Left ventricle myocardium inferior (tissue), 1 donor: ENCODE measurements around the gene CRACR2A. TPM values are rescaled to one million over a fixed set of nuclear protein-coding genes. Genes with fewer than 3 reads are reported as not detected.

Experiments
- DNase-seq: peaks from one replicate; pipeline ENCODE4 v3.0.0-alpha.2; 2020
- H3K27ac ChIP-seq: fragments of 200-600 bp; replicated peaks from 2 replicates; pipeline ENCODE4 v1.8.0; 2021
- H3K27me3 ChIP-seq: fragments of 200-600 bp; 2 replicates; pipeline ENCODE4 v1.8.0; 2021; ENCODE audit warnings: low read depth
- H3K36me3 ChIP-seq: fragments of 200-600 bp; 2 replicates; pipeline ENCODE4 v1.8.0; 2021
- H3K4me1 ChIP-seq: fragments of 200-600 bp; 2 replicates; pipeline ENCODE4 v1.8.0; 2021
- H3K4me3 ChIP-seq: fragments of 200-600 bp; 2 replicates; pipeline ENCODE4 v1.8.0; 2021; ENCODE audit warnings: mild to moderate bottlenecking, moderate library complexity
- H3K9me3 ChIP-seq: fragments of 200-600 bp; replicated peaks from 2 replicates; pipeline ENCODE4 v1.8.0; 2021
- CTCF ChIP-seq: fragments of 200-600 bp; IDR thresholded peaks from 2 replicates; pipeline ENCODE4 v1.8.0; 2021; ENCODE audit warnings: antibody characterized with exemption, mild to moderate bottlenecking, borderline replicate concordance
- intact Hi-C: fragments of 100-400 bp; cut with micrococcal nuclease; formaldehyde crosslinking; loops from one replicate; pipeline ENCODE4 v1.11.0; 2022
- total RNA-seq: library from RNA; stranded (reverse); fragmentation: NEBNext Ultra II Directional; extraction: Animal tissue kit (Norgen Biotek cat#: 25700); gene quantifications from one replicate; pipeline ENCODE4 v1.2.1, GENCODE V29; 2021
- donor health status: DM: no; HTN: yes; CAD: no; lungs with severe emphysema.

Gene CRACR2A
- total RNA-seq, 1 donor from 2014 or later, result 7.6 TPM

- Histone ChIP-seq H3K36me3 (no peaks in the 10 kb centered on the region), H3K27me3 (no peaks in the 10 kb centered on the region), H3K27ac (no peak overlapping the region), H3K4me3 (no peak overlapping the region), H3K9me3 (no peaks in the 10 kb centered on the region), H3K4me1 (peaks cover 10% of the 10 kb centered on the region)
- intact Hi-C loops, result no loop called here
- TF ChIP-seq CTCF, result peak; percentile 21
- no peak for DNase-seq
Observed at GRCh38 chr12:3644104-3644503, 108.8 kb downstream of the CRACR2A start.

GRCh38 chr12:3641428-3642018 is 111.4 kb downstream of the CRACR2A start:
- TF ChIP-seq CTCF, result no peak

GRCh38 chr12:3636328-3636727 is 116.6 kb downstream of the CRACR2A start:
- H3K36me3 ChIP-seq, result no peaks in the 10 kb centered on the region
- no peaks in the 10 kb centered on the region for H3K4me1 ChIP-seq
- no peak for TF ChIP-seq CTCF
- no peaks in the 10 kb centered on the region for H3K27me3 ChIP-seq
- intact Hi-C loops, result no loop called here
- no peaks in the 10 kb centered on the region for H3K9me3 ChIP-seq
- no peak for DNase-seq
- H3K27ac ChIP-seq, result no peak overlapping the region
- no peak overlapping the region for H3K4me3 ChIP-seq

More at GRCh38 chr12:3641428-3642018, 111.4 kb downstream of the CRACR2A start:
- Histone ChIP-seq H3K4me1 (peaks cover 3% of the 10 kb centered on the region), H3K4me3 (no peak overlapping the region), H3K9me3 (no peaks in the 10 kb centered on the region), H3K27me3 (no peaks in the 10 kb centered on the region), H3K36me3 (no peaks in the 10 kb centered on the region), H3K27ac (no peak overlapping the region)
- intact Hi-C loops, result no loop called here
- no peak for DNase-seq

- H3K27ac ChIP-seq, result no peak overlapping the region
- no peak for DNase-seq
- intact Hi-C loops, result no loop called here
- H3K27me3 ChIP-seq, result no peaks in the 10 kb centered on the region
- no peaks in the 10 kb centered on the region for H3K36me3 ChIP-seq
- H3K4me3 ChIP-seq, result no peak overlapping the region
- no peaks in the 10 kb centered on the region for H3K9me3 ChIP-seq
- no peak for TF ChIP-seq CTCF
- peaks cover 2% of the 10 kb centered on the region for H3K4me1 ChIP-seq
Observed at GRCh38 chr12:3634348-3634747, 118.6 kb downstream of the CRACR2A start.

GRCh38 chr12:3633396-3633795 is 119.5 kb downstream of the CRACR2A start:
- no peak for DNase-seq
- H3K36me3 ChIP-seq, result no peaks in the 10 kb centered on the region

More at GRCh38 chr12:3633396-3633795, 119.5 kb downstream of the CRACR2A start:
- Histone ChIP-seq H3K27ac (no peak overlapping the region), H3K4me1 (peaks cover 9% of the 10 kb centered on the region), H3K4me3 (no peak overlapping the region), H3K9me3 (no peaks in the 10 kb centered on the region), H3K27me3 (no peaks in the 10 kb centered on the region)
- intact Hi-C loops, result no loop called here
- TF ChIP-seq CTCF, result no peak
